ENCODE results near the gene TLCD1.
A peak's percentile ranks its signal among the peaks of the same experiment; 100 is the strongest.

Gene TLCD1

GRCh38 chr17:28675490-28675889, 50.5 kb downstream of the TLCD1 start:
- peak; percentile 12 for DNase-seq

Measured in activated T-cell treated with anti-CD3 and anti-CD28 coated beads, Interleukin-2, amount 50 U/mL, for 1 hour (primary cell).